HUDEP-2 (cell line): ENCODE measurements around the gene SARS1.
A peak's percentile ranks its signal among the peaks of the same experiment; 100 is the strongest.

ENCODE experiments used
- DNase-seq, 76 experiments: peaks; one replicate each; lab custom pipeline; 2025; ENCODE audit not compliant: unreplicated experiment in 76 of 76; lab: John Stamatoyannopoulos, UW

SARS1 gene

GRCh38 chr1:109259674-109260557, 46.2 kb downstream of the SARS1 start:
- DNase-seq = no peak

GRCh38 chr1:109261006-109261405, 47.3 kb downstream of the SARS1 start:
- no peak for DNase-seq

- no peak for DNase-seq
Observed at GRCh38 chr1:109261578-109261977, 47.9 kb downstream of the SARS1 start.

- DNase-seq = no peak
Observed at GRCh38 chr1:109262231-109263055, 48.7 kb downstream of the SARS1 start.

- DNase-seq = no peak
Observed at GRCh38 chr1:109263234-109263596, 49.5 kb downstream of the SARS1 start.

- peak in 64 of 76 experiments; percentile 6 to 76 (median 58) for DNase-seq
Observed at GRCh38 chr1:109263597-109264378, 50.1 kb downstream of the SARS1 start.

GRCh38 chr1:109264379-109264755, 50.6 kb downstream of the SARS1 start:
- no peak for DNase-seq

- no peak for DNase-seq
Observed at GRCh38 chr1:109265016-109265415, 51.3 kb downstream of the SARS1 start.

- no peak for DNase-seq
Observed at GRCh38 chr1:109265741-109266330, 52.1 kb downstream of the SARS1 start.

- DNase-seq = no peak
Observed at GRCh38 chr1:109266965-109267364, 53.2 kb downstream of the SARS1 start.

GRCh38 chr1:109267743-109268300, 54.1 kb downstream of the SARS1 start:
- DNase-seq = no peak

GRCh38 chr1:109268431-109269211, 54.9 kb downstream of the SARS1 start:
- DNase-seq = no peak

GRCh38 chr1:109269212-109269980, 55.7 kb downstream of the SARS1 start:
- DNase-seq = no peak

- no peak for DNase-seq
Observed at GRCh38 chr1:109269981-109270622, 56.4 kb downstream of the SARS1 start.

- no peak for DNase-seq
Observed at GRCh38 chr1:109270623-109271317, 57.1 kb downstream of the SARS1 start.

GRCh38 chr1:109271458-109271857, 57.7 kb downstream of the SARS1 start:
- no peak for DNase-seq

- DNase-seq = no peak
Observed at GRCh38 chr1:109272021-109272799, 58.5 kb downstream of the SARS1 start.
